Renal pelvis (tissue), 12 donors: ENCODE data around the gene GUCY1B1. TPM values are rescaled to one million over a fixed set of nuclear protein-coding genes. Genes with fewer than 3 reads are reported as not detected.

Experiments
- DNase-seq: peaks from one replicate; pipeline ENCODE4 v3.0.0-alpha.2; 2013
- long read RNA-seq, 16 experiments: transcript quantifications; one replicate each; lab custom pipeline, GENCODE V29; 2026
- polyA plus RNA-seq, 3 donors: library from polyadenylated mRNA; unstranded; fragments of 120-200 nt; gene quantifications; one replicate each; pipeline ENCODE4 v1.2.1, GENCODE V29; 2013; ENCODE audit not compliant: insufficient read length in 3 of 3

GUCY1B1 gene
- polyA plus RNA-seq, result 10 to 100 TPM; 59.1 to 64.4 (median 64.3) TPM
- long read RNA-seq, donor 1, transcript GUCY1B1-201 (14 exons, 3,124 nt), result major isoform, 5 of 69 reads
- long read RNA-seq, donor 1, partial matches to known transcripts, result 62 of 69 reads
- long read RNA-seq, donor 1, other reads (novel, unspliced or antisense), result 0 of 69 reads
- long read RNA-seq, donor 2, transcript GUCY1B1-201 (14 exons, 3,124 nt), result major isoform, 7 of 75 reads
- long read RNA-seq, donor 2, partial matches to known transcripts, result 67 of 75 reads
- long read RNA-seq, donor 2, other reads (novel, unspliced or antisense), result 0 of 75 reads
- long read RNA-seq, donor 3, transcript GUCY1B1-201 (14 exons, 3,124 nt), result major isoform, 5 of 13 reads
- long read RNA-seq, donor 3, partial matches to known transcripts, result 8 of 13 reads
- long read RNA-seq, donor 3, other reads (novel, unspliced or antisense), result 0 of 13 reads
- long read RNA-seq, donor 4, transcript GUCY1B1-201 (14 exons, 3,124 nt), result major isoform, 9 of 73 reads
- long read RNA-seq, donor 4, partial matches to known transcripts, result 64 of 73 reads
- long read RNA-seq, donor 4, other reads (novel, unspliced or antisense), result 0 of 73 reads
- long read RNA-seq, donor 5, partial matches to known transcripts, result 9 of 12 reads
- long read RNA-seq, donor 5, other reads (novel, unspliced or antisense), result 0 of 12 reads
- long read RNA-seq, donor 6, transcript GUCY1B1-201 (14 exons, 3,124 nt), result major isoform, 8 of 16 reads
- long read RNA-seq, donor 6, partial matches to known transcripts, result 8 of 16 reads
- long read RNA-seq, donor 6, other reads (novel, unspliced or antisense), result 0 of 16 reads
- long read RNA-seq, donor 7, transcript GUCY1B1-201 (14 exons, 3,124 nt), result major isoform, 8 of 33 reads
- long read RNA-seq, donor 7, partial matches to known transcripts, result 24 of 33 reads
- long read RNA-seq, donor 7, other reads (novel, unspliced or antisense), result 0 of 33 reads
- long read RNA-seq, donor 8, result 0 reads
- long read RNA-seq, donor 9, transcript GUCY1B1-201 (14 exons, 3,124 nt), result major isoform, 9 of 89 reads
- long read RNA-seq, donor 9, partial matches to known transcripts, result 79 of 89 reads
- long read RNA-seq, donor 9, other reads (novel, unspliced or antisense), result 0 of 89 reads
- long read RNA-seq, donor 10, transcript GUCY1B1-201 (14 exons, 3,124 nt), result major isoform, 5 of 22 reads
- long read RNA-seq, donor 10, partial matches to known transcripts, result 17 of 22 reads
- long read RNA-seq, donor 10, other reads (novel, unspliced or antisense), result 0 of 22 reads
- long read RNA-seq, donor 11, transcript GUCY1B1-201 (14 exons, 3,124 nt), result major isoform, 5 of 20 reads
- long read RNA-seq, donor 11, partial matches to known transcripts, result 14 of 20 reads
- long read RNA-seq, donor 11, other reads (novel, unspliced or antisense), result 0 of 20 reads
- long read RNA-seq, donor 12, transcript GUCY1B1-201 (14 exons, 3,124 nt), result major isoform, 13 of 37 reads
- long read RNA-seq, donor 12, partial matches to known transcripts, result 23 of 37 reads
- long read RNA-seq, donor 12, other reads (novel, unspliced or antisense), result 0 of 37 reads
- long read RNA-seq, donor 13, transcript GUCY1B1-201 (14 exons, 3,124 nt), result major isoform, 7 of 13 reads
- long read RNA-seq, donor 13, partial matches to known transcripts, result 6 of 13 reads
- long read RNA-seq, donor 13, other reads (novel, unspliced or antisense), result 0 of 13 reads
- long read RNA-seq, donor 14, transcript GUCY1B1-201 (14 exons, 3,124 nt), result major isoform, 14 of 109 reads
- long read RNA-seq, donor 14, partial matches to known transcripts, result 92 of 109 reads
- long read RNA-seq, donor 14, other reads (novel, unspliced or antisense), result 0 of 109 reads
- long read RNA-seq, donor 15, transcript GUCY1B1-201 (14 exons, 3,124 nt), result major isoform, 12 of 22 reads
- long read RNA-seq, donor 15, partial matches to known transcripts, result 10 of 22 reads
- long read RNA-seq, donor 15, other reads (novel, unspliced or antisense), result 0 of 22 reads
- long read RNA-seq, donor 16, transcript GUCY1B1-201 (14 exons, 3,124 nt), result major isoform, 10 of 127 reads
- long read RNA-seq, donor 16, partial matches to known transcripts, result 115 of 127 reads
- long read RNA-seq, donor 16, other reads (novel, unspliced or antisense), result 0 of 127 reads

DNA sequence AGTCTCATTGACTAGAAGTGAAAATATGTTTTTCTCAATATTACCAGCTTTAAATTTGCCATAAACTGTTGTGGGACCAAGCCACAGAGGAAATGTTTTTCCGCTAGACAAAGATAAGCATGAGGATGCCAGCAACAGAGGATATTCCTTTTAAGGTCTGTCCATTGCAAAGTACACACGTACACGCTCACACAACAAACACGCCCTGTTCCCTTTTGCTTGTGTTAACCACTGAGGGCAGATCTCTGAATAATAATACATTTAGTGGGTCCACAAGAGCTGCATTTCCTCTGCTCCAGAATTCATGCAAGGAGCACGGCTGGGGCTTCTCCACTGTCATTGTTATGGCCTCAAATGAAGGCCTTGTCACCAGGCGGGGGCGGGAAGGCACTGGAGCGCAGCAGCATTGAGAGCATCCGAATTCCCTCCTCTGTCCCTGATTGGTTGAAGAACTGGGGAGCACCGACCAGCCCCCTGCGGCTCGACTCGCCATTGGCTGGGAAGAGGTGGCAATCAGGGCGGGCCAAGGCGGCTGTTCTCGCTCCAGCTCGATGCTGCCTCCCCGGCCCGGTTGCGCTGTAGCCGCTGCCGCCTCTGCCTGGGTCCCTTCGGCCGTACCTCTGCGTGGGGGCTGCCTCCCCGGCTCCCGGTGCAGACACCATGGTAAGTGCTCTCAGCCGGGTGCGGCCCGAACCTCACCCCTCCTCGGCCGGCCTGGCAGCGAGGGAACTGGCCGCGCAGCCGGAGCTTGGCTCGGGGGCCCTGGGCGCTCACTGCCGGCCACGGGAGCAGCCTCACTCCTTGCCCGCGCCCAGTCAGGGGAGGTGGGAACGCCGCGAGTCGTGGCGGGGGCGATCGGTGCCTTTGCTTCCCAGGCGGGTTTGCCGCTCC lies at the start of gene GUCY1B1:
Gene GUCY1B1 (plus strand): TSS at position 541 of the 891 bp plus-strand sequence. CDS start 120 bp downstream, at position 661.
- peak; percentile 95 for DNase-seq

DNA sequence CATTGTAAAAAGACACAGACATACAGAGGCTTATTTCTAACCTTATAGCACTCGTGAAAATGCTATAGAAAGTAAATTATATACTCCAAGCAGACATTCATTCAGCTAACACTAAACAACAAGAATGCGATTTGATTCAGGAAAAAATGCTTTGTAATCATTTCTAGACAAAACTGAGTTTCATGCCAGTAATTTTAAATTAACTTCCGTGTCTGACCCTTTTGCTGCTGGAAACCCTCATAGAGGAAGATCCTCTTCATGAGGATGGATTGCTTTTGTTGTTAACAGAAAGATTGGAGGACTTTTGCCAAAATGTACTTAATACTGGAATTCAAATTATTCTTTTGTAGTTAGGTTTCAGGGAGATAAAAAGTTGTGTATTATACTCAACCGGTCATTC lies 48.9 kb upstream of the GUCY1B1 start:
- no peak for DNase-seq

DNA sequence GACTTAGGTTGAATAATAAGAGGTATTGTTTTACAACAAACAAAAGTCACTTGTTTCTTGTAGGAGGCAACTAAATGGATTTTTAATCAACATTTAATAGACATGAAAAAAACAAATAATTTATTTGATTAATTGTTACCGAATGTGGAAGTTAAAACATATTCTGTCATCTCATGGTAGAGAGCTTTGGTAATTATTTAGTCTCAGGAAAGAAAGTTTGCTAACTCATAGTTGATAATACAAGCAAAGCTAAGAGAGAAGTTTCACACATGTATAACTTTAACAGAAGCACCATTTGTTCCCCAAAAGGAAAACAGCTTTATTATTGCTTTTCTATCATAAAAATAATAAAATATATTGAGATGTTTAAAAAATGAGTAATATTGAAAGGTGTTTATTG lies 47.3 kb upstream of the GUCY1B1 start:
- no peak for DNase-seq

DNA sequence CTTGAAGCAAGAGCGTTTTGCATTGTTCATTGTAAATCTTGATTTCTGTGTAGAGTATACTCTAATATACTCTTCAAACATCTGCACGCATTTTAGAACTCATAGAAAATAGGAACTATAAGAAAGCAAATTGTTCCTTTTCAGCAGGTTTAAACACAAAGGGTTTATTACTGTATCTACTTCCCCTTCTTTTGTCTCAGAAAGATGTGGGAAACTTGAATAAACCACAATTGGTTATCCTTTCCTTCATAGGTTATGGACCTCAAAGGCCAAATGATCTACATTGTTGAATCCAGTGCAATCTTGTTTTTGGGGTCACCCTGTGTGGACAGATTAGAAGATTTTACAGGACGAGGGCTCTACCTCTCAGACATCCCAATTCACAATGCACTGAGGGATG lies 46.0 kb upstream of the GUCY1B1 start:
- no peak for DNase-seq

DNA sequence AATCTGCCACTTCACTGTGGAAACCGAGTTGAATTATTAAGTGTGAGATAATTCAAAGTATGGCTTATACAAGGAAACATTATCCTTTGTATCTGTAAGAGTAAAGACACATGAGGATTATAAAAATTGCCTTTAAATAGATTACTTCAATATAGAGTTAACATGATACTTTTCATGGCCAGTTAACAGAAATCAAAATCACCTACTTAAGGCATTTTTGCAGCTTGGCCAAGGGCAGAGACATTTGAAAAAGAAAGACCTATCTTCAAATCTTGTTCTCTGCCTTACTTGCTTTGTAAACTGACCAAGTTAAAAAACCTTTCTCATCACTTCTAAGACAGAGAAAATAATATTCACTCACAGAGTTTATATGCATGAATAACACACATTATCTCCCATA lies 44.9 kb upstream of the GUCY1B1 start:
- DNase-seq, result no peak

DNA sequence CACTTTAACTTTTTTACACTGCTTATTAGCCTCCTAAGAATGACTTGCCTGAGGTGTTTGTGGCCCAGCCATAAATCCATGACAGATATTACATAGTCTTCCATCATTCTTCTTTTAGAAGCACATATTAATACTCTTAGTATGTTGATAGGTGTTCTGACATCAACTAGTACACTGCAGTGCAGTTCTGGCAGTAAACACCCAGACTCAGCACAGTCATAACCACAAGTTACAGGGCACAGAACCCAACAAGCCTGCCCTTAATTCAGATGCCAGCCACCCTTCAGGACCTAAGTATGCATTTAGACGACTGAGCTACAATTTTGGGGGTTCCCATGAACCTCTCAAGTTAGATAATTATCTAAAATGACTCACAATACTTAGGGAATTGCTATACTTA lies 36.5 kb upstream of the GUCY1B1 start:
- no peak for DNase-seq

DNA sequence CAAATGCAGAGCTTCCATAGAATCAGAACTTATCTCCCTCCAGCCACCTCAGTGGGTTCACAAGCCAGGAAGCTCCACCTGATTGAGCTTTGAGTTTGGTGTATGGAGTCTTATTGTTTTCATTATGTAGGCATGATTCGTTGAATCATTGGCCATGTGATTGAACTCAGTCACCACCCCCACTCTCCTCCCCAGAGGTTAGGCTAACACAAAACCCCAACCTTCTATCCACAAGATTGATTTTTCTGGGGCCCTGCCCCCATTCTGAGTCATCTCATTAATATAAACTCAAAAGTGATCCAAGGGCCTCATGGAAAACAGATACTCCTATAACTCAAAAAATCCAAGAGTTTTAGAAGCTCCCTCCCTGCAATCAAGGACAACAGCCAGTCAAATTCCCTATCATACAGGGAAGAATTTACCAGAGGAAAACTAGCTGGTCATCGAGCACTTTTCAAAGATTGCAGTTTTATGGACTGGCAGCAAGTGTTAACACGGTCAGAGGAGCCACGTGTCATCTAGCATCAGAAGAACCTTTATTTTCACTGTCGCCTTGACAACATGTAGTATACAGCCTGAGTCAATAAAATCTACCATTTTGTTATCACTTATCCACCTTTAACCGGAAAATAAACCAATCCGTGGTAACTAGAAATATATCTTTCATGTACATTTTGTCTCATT lies 35.9 kb upstream of the GUCY1B1 start:
- no peak for DNase-seq

DNA sequence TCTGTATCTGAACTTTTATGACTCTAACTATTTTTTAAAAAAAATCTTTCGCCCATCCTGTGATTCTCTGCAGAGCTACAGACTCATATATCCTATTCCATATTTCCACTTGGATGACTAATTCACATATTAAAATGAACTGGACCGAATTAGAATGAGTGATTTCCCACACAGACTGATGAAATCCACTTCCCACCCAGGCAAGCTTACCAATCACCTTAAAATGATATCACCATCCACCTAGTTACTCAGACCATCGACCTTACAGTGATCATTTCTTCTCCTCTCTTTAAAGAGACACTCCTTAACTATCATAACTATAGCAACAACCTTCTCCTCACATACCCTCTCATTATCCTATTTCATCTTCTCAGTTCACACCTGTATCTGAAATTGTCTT lies 34.1 kb upstream of the GUCY1B1 start:
- DNase-seq, result no peak

DNA sequence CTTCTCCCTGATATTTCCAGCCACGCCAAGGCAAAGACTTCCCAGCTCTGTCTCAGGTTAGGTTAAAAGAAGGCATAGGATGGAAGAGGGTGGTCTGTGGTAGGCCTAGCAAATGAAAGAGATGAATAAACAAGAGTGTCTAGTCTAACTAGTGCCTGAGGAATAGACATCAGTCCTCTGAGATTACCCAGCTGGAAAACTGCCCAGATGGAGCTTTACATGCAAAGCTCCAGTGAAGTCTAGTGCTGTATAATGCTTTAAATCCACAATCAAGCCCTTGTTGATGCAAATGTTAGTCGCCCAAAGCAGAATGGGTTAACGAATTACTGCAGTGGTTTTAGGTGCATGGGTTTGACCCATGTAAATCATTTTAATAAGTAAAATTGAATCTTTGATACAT lies 24.8 kb upstream of the GUCY1B1 start:
- DNase-seq, result no peak

DNA sequence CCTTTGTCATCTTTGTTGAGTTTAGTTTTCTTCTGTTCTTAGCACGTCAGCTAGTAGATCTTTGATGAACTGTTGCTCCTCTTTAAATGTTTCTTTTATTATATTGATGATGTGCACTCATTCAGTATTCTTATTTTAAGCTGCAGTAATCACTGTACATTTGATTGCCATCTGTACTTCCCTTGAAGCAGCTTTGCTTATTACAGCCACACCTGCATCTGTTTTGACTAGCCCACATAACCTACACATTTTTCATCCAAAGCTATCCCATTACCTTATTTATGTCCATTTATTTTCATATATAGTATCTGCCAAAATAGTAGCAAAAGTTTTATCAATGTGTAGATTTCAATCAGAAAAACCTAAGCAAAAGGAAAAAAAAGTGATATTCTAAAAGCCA lies 23.9 kb upstream of the GUCY1B1 start:
- DNase-seq, result no peak

DNA sequence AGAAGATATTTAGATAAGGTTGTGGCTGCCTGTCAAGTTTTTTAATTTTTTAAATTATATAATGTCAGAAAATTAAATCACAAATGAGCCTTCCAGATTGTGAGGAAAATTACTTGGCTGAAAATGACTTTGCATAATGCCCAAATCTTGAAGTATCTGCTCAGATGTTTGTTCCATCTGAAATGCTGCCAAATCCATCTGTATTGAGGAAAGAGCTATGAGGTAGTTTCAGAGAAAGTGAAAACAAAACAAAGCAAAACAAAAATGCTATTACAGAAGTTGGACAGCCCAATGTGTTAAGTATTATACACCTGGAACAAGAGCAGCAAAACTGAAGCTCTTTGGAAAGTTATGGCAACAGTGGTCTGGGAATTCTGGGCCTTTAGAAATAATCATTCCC lies 23.3 kb upstream of the GUCY1B1 start:
- no peak for DNase-seq

DNA sequence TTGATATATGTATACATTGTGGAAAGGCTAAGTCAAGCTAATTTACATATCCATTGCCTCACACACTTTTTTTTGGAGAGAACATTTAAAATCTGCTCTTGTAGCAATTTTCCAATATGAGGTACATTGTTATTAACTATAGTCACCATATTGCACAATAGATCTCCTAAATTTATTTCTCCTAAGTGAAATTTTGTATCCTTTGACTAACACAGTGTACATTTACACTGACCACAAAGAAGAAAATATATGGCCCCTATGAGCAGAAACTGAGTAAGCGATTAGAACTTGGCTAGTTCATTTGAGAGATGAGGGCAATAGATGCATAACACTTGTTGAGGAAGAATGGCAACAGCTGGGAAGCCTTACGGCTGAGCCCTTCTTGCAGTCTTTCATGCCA lies 20.3 kb upstream of the GUCY1B1 start:
- no peak for DNase-seq

DNA sequence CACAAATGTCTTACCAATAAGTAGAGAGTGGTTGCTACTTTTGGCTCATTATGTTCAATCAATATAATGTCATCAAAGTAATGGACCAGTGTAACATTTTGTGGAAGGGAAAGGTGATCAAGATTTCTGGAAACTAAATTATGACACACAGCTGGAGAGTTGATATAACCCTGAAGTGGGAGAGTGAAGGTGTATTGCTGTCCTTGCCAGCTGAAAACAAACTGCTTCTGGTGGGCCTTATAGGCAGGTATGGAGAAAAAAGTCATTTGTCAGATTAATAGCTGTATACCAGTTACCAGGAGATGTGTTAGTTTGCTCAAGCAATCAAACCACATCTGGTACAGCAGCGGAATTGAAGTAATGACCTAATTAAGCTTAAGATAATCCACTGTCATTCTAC lies 17.3 kb upstream of the GUCY1B1 start:
- DNase-seq, result no peak

DNA sequence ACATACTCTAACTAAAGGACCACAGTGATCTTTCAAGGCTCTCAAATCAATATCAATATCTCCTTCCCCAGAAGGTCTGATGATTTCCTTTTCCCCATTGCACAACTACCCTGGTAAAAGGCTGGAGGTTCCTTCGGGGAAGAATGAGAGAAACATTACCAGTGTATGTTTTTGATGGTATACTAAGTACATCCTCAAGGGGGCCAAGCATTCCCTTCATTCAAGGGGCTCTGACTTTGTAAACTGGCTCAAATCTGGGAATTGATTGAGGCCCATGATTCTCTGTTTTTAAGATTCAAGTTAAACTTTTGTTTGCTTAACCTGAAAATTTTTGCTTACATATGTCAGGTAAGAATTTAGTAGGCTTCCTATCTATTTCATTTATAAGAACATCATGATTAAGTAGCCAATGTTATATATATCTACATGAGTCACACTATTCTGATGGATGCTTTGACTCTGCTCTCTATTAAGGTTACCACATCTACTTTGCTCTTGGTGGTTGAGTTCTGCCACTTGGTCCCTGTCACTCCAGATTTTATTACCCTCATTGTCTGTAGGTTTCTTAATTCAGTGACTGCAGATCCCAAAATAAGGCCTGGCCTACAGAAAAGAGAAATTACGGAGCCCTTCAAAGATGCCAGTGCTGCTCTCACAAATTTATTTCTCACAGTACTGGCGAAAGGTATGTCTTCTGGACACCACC lies 16.4 kb upstream of the GUCY1B1 start:
- no peak for DNase-seq

DNA sequence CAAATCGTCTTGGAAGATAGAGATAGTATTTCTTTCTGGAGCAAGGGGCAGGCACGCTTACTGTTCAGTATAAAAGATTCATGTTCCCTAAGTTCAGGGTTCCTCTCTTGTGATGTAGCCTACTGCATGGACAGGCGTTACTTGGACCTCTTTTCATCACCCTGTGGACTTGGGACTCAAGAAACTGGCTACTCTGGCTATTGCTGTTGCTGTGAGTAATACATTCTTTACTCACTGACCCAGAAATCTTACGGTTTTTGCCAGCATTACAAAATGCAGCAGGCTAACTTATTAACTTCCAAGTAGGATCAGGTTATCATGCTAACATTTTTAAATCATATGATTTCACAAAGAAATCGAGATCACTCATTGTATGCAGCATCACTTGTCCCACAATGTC lies 12.8 kb upstream of the GUCY1B1 start:
- DNase-seq, result peak; percentile 20

DNA sequence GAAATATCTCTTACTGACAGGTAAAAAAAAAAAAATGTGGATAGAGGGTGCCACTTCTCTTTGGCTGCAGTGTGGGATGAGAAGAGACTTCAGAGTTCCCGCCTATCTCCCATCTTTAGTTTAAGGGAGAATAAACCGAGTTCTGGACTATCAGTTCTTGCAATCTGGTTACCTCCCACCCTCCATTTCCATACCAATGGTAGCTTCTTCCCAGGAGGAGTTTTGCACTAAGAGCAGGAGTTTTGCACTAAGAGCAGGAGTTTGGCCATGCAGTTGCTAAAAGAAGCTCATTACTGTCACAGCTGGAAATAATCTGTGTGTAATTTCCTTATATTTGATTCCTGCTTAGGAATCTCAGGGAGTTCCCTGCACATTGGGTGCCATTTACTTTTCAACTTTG lies 10.8 kb upstream of the GUCY1B1 start:
- no peak for DNase-seq

DNA sequence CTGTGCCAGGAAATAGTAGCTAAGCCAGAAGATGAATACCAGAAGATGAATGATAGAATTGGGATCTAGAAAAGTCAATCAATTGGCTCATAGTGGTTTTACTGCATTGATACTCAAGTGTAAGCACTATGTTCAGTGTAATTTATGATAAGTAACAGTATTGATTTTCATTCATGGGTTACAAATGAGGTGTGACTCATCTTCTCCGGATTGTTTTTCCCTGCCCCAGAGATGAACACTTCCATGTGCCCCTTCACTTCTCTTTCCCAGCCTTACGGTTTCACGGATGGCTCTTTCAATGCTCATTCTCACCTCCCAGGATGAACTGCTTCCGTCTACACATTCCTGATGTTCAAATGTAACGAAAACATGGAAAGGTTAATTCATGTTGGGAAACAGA lies 9.8 kb upstream of the GUCY1B1 start:
- DNase-seq, result no peak

DNA sequence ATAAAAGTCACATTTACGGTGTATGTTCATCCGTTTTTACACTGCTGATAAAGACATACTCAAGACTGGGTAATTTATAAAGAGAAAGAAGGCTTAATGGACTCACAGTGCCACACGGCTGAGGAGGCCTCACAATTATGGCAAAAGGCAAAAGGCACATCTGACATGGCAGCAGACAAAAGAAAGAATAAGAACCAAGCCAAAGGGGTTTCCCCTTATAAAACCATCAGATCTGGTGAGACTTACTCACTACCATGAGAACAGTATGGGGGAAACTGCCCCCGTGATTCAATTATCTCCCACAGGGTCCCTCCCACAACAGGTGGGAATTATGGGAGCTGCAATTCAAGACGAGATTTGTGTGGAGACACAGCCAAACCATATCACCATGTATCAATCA lies 7.3 kb upstream of the GUCY1B1 start:
- DNase-seq, result no peak
